NCI-H82 (cell line): ENCODE results near the gene ZNF407.

ENCODE experiments used
- DNase-seq: peaks from one replicate; lab custom pipeline; 2025; lab: John Stamatoyannopoulos, UW

ZNF407 gene

DNA sequence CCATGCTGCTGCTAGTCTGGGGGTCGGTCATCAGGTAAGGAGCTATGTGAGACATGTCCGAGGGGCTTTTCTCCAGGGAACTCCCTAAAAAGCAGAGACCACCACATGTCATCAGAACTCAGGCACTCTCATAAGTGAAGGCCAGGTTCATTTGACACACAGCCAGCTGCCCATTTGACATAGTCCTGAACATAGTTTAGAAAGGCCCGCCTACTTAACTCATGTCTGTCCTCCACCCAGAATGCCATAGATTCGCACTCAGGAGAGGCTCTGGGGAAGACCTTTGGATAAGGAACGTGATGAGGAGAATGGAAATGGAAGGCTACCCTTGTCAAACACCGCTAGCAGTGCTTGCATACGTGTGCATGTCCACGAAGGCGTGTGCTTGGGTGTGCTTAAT lies 454.1 kb downstream of the ZNF407 start:
- DNase-seq = no peak

DNA sequence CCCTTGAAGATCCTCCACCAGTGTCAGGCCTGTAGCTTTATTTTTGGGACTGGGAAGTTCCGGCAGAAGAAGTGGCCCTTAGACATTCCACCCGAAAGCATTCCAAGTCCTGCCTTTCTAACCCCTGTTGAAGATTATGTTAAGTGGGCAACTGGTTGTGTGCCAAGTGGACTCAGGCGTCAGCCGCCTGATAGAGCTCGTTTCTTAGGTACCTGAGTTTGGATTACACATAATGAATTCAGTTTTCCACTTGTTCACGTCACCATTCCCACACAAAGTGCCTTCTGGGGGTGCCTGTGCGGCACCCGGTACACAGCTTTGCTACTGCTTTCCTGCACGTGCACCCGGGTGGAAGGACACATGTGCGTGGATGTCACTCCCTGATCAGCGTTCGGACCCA lies 454.8 kb downstream of the ZNF407 start:
- no peak for DNase-seq

DNA sequence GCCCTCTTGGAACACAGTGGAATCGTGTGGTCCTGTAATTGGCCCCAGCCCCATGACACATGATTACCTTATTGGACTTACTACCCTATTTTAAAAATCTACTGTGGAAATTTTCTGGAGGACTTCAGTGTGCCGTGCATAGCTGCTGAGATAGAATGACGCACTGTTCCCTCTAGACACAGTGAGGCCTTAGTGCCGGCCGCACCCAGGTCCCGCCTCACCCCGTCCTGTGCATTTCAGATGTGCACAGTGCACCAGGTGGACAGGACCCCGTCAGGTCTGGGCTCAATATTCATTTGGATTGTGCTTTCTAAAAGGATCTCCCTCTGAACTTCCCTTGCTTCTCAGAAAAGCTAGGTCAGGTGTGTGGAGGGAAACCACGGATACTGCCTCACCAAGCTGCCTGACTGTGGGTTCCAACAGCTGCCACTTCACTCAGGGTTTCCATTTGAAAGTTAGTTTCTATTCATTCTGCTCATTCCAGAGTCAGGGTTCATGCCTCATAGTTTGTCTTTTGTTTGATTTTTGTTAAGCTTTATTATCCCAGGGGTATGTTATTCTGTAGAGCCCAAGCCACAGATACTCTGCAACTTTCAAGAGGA lies 455.5 kb downstream of the ZNF407 start:
- no peak for DNase-seq

DNA sequence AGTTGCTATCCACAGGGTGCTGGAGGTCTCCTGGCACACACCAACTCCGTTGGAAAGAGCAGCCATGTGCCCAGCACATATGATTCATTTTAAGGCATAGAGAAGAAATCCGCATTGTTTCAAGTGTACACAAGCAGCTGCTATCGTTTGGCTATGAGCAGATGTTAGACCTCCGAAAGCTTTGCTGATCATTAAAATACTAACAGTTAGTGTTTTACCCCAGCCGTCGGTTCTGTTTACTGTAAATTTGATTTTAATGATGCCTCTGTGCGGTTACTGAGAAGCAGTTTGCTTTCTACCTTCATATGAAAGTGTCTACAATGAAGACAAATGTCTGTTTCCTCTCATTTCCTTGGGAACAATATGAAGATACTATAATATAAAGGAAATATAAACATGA lies 456.4 kb downstream of the ZNF407 start:
- no peak for DNase-seq

DNA sequence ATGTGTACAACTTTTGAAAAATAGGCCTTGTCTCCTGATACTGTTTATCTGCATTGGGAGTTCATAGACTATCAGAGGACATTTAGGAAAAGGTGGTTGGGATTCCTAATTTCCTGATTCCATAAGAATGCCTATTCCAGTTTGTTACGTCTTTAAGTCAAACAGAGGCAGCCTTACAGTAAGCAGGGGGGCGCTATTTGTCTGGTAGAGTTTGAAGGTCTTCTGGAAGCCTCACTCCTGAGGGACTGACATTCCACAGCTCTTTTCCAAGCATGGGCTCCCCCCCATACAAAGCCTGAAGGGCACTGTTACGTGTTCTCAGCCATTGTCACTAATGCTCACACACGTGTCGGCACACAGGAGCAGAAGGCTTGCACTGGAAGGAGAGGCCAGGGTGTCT lies 456.9 kb downstream of the ZNF407 start:
- DNase-seq = no peak

DNA sequence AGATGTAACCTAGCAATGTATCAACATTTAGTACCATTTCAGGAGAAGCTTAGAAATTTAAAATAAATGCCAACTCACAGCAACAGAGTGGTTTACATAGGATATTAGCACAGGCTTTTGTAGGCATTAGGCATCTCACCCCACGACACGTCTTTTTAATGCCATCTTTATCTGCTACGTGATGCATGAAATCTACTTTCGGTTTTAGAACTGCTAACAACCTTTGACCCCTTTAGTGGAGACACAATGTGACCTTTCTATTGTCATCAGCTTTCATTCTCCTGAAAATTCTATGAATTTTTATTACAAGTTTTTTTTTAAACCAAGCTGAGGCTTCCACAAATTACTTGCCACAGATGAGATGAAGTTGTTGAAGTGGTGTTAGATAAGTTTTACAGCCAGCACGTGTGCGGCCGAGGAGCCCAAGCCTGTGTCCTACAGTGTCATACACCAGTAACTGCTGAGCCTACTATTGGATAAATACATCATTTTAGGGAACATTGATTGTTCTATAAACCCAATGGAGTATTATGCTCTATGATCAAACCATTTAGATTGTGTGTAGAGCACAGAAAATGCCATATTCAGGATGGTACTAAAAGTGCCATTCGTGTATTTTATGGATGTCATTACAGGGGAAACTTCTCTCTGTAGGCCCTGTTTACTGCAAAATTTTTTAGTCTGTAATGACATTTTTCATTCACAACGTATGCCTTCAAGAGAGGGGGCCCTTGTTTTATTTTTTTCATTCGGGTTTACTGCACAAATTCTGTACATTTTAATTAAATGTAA lies 459.7 kb downstream of the ZNF407 start:
- DNase-seq = no peak

DNA sequence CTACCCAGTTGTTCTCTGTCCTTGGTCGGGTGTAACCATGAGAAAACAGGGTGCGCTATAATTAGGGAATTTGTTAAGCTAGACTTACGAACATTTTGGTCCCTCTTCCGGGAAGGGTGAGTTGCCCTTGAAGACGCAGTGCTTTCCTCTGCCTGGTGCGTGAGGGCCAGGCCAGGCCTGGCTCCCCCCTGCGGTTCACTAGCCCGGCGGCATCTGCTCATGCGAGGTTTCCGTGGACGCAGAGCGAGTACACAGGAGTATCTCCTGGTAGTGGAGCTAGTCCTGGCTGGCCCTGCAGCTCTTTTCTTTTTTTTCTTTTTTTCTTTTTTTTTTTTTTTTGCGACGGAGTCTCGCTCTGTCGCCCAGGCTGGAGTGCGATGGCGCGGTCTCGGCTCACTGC lies 462.5 kb downstream of the ZNF407 start:
- DNase-seq = no peak

DNA sequence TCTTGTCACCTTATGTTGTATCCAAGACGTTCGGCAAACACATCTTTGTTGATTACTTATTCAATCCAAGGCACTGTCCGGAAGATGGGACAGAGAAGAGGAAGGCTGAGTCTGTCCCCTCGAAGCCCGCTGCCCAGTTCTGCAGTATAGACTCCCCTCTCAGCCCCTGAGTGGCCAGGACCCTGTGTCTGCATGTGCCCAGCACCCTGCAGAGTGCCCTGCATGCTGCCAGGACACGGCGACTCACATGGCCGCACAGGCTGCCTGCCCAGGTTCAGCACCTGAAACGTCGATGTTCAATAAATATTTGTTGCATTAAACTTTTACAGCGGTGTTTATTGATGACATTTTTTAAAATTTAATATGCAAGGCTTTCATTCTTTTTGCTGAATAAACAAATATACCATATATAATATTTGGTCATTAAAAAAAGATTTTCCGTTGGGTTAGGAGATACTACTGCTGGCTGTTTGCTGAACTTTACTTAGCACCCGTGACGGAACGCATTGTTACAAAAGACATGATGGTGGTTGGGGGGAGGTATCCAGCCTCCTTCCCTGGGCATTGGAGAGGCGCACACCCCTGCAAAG lies 464.7 kb downstream of the ZNF407 start:
- no peak for DNase-seq

DNA sequence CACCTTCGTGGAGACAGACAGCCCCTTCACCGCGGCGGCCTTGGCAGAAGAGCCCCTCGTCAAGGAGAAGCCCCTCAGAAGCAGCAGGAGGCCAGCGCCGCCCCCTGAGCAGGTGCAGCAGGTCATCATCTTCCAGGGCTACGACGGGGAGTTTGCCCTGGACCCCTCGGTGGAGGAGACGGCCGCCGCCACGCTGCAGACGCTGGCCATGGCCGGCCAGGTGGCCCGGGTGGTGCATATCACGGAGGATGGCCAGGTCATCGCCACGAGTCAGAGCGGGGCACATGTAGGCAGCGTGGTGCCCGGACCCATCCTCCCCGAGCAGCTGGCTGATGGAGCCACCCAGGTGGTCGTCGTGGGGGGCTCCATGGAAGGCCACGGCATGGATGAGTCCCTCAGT lies 465.5 kb downstream of the ZNF407 start:
- no peak for DNase-seq

DNA sequence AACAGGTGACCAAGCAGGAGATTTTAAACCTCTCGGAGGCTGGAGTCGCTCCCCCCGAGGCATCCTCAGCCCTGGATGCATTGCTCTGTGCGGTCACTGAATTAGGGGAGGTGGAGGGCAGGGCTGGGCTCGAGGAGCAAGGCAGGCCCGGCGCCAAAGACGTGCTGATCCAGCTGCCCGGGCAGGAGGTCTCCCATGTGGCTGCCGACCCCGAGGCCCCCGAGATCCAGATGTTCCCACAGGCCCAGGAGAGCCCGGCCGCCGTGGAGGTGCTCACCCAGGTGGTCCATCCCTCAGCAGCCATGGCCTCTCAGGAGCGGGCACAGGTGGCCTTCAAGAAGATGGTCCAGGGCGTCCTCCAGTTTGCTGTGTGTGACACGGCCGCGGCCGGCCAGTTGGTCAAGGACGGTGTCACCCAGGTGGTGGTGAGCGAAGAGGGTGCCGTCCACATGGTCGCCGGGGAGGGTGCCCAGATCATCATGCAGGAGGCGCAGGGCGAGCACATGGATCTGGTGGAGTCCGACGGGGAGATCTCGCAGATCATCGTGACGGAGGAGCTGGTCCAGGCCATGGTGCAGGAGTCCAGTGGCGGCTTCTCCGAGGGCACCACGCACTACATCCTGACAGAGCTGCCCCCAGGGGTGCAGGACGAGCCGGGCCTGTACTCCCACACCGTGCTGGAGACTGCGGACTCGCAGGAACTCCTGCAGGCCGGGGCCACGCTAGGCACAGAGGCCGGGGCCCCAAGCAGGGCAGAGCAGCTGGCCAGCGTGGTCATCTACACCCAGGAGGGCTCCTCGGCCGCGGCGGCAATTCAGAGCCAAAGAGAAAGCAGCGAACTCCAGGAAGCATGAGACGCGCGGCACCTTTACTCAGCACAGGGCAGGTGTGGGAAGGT lies 466.2 kb downstream of the ZNF407 start:
- DNase-seq = no peak

DNA sequence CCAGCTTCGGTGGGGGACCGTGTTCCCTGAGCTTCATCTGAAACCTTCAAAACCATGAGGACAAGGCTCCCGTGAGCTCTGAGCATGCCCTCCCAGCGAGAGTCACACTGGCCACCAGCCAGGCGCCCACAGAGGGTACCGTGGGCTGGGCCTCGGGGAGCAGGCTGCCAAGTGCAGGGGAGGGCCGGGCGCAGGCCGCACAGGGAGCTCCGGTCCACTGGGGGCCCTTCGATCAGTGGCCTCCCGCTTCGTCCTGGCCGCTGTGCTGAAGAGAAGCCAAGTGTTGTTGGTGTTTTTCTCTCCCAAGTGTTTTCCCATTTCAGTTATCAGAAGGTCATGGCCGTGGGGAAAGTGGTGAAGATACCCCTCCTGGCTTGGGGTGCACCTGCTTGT lies 466.8 kb downstream of the ZNF407 start:
- DNase-seq = no peak

DNA sequence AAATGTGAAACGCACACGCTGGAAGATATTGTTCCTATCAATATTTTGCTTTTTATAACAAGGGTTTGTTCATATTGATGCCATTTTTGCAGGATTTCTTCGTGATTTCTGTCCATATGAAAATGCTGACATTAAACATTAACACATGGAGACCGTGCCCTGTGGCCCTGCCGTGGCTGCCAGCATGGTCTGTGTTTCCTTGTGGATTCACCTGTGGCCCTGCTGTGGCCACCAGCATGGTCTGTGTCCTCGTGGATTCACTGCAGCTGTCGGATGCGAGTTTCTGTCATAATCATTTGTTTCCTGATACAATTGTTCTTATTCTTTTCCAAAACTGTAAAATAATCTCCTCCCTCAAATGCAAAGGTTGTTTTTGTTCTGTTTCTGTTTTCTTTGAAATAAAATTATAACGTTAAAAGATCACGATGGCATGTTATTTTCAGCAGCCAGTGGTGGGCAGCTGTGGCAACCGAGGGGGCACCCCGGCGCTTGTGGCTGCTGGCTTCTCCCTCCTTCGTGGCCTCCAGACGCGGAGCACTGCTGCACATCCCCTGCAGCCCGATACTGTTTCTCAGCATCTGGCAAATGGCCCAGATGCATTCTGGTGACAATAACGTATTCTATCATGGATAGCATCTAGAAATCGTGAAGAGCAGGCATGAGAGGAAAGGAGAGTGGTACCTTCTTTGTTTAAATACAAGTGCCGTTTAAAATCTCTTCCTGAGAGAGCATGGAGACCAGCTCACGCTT lies 467.8 kb downstream of the ZNF407 start:
- no peak for DNase-seq

DNA sequence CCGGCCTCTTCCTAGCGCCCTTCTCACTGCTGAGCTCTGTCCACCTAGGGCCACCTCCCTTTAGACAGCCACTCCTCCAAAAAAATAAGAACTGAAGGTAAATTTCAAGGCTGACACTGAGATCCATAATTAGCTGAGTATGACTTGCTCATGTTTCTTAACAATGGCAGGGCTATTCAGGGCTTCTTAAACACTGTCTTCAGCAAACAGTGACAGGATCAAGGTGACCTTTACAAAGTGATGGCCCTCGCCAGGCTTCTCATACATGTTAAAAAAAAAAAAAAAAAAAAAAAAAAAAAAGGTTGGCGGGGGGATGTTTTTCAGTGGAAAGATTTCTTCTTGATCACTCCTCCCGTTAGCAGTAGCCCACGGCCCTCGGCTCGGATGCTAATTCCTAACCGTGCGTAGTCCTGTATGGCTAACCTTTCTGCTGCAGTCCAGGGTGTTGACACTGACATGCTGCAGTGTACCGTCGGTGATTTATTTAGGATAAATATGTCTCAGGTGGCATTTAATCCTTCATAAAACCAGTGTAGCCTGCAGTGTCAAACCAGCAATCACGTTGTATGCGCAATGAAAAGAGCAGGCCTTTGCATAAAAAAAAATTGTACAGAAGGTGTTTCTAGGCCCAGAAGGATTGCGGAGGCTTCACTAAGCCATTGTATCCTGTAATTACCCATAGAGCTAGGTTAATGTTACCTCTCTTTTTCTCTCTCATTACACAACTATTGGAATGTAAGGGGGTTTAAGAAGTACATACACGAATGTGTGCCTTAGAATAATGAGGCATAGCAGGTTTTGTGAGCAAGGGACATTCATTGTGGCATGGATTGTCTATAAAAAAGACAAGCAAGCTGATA lies 468.6 kb downstream of the ZNF407 start:
- peak; percentile 10 for DNase-seq

DNA sequence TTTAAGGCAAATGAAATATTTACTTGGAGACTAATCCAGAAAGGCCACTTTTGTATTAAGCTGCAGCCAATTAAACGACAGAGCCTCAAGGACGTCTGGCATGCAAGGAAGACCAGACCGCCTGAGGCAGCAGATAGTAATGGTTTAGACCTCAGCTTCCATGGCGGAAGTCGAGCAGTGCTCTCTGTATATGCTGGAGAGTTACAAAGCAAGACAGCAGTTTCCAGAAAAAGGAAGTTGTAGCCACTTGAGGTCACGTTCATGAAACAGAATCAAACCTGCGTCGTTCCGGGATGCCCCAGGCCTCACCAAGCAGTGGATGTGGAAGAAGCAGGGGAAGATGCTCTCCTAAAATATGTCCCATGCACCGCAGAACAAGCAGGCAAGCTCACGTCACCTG lies 469.3 kb downstream of the ZNF407 start:
- DNase-seq = no peak

DNA sequence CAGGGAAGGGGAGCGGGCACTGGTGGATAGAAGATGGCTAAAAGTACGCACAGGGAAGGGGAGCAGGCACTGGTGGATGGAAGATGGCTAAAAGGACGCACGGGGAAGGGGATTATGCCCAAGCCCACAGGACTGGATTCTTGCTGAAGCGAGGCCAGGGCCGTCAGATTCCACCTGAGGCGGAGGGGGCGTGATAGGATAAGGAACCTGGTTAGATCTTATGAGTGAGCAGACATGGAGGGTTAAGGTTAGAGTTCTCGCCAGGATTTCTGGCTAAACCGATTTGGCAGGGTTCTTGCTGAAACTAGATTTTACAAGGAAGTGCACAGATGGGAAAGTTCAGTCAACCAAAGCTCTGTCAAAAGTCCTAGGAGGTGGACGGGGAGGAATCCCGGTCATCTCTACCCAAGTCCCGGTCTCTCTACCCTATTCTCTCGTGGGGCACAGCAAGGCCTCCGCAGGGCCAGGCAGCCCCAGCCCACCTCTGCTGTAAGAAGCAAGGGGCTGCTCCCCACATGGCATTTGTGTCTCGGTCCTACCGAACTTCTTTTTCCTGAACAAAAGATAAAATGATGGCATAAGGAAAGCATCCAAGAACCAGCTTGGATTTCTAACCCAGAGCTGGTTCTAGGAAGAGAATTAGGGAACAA lies 470.5 kb downstream of the ZNF407 start:
- peak; percentile 70 for DNase-seq

DNA sequence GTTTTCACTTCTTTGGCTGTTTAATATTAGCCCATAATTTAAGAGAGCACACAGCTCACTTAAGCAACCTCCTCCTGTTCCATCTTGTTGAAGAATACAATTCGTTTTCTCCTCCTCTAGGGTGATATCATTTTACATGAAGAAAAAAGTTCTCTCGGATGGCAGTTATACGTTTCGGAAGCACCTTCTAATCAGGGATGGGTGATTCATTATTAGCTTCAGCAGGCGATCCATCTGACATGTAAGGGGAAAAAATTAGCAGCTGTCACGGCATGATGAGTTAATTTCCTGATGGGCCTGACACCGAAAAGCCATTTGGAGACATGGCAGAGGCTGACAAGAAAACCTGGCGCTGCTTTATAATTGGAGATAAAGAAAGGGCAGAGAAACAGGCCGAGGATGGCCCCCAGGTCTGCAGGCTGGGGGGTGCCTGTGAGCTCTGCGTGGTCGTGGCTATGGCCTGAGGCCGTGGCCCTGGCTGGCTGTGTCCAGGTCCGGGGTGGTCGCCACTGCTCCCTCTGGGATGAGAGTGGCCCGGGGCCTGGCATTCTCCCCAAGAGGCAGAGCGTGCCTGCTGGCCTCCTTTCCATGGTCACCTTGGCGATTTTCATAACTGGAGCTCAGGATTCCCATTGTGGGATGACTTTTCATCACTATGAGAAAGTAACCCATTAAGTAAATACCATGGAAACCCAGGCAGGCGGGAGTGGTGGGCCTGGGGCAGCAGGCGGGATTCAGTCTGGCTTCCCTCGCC lies 471.2 kb downstream of the ZNF407 start:
- peak; percentile 68 for DNase-seq

DNA sequence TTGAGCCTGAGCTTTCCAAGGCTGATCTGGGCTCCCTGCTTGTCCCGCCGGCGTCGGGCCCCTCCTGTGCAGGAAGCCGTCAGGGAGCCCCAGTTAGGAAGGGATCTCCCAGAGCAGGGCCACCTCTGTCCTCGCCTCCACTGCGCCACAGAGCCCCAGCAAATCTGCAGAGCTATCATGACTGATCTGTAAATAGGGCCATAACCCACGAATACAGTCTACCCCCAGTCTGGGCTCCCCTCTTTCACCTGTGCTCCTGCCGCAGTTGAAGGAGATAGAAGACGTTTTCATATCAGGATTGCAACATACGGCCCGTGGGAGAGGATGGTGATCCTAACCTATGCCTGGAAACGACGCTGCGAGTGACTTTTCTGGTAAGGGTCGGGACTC lies 472.6 kb downstream of the ZNF407 start:
- peak; percentile 48 for DNase-seq

DNA sequence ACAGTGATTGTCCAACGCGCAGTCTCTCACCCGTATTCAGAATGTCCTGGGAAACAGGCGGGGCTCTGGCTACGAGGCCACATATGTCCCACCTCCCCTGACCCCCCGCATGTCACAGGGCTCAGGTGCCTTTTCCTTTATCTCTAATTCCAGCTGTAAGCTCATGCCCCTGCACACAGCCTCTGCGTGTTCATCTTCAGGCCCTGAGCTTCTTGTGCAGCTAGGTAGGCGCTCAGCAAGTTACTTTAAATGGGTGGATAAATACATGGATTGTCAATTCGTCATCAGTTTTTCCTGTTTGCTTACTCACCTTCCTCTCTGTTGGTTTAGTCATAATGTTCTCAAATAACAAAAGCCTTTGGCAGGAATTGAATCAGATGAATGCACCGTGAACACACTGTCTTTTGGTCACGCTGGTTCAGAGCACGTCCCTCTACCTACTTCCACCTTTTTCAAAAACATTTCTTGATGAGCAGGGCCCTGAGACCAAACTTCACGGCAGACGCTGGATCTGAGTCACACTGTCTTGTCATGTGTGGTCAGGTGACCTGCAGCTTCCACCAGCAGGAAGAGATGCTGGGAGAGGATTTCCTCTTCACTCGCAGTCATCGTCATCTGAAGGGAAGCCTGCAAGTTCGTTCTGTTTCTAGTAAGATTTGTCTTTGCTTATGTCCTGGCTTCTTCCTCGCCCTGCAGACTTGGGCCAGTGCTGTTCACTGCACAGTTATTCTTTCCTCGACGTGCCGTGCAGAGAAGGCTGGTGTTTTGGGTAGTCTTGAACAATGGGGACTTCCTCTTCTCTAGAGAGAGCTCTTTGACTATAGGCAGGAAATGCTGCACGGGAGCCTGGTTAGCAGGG lies 473.2 kb downstream of the ZNF407 start:
- DNase-seq = peak; percentile 48

DNA sequence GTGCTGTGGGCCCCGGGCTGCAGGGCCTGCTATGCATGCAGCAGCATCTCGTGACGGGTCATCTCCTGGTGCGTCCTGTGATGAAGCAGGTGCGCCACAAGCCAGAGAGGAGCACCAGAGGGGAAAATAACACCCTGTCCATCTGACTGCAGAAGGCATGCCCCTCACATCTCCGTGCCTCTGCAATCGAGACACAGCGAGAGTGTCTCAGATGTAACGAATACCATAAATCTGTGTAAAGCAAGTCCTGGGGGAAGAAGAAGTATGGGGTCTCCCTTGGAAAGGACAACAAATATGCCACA lies 473.8 kb downstream of the ZNF407 start:
- no peak for DNase-seq
